HepG2 (cell line): ENCODE results near the gene PACRGL. TPM values are rescaled to one million over a fixed set of nuclear protein-coding genes. Genes with fewer than 3 reads are reported as not detected.

Experiments
- BRD4 ChIP-seq: sonication (generic); formaldehyde crosslinking; IDR thresholded peaks from 2 replicates; pipeline ENCODE4 v1.4.0; 2020; ENCODE audit warnings: missing genetic modification reagents
- CC2D1A ChIP-seq: sonication (generic); formaldehyde crosslinking; IDR thresholded peaks from 2 replicates; pipeline ENCODE4 v1.8.1; 2023; ENCODE audit warnings: mild to moderate bottlenecking, missing genetic modification reagents
- FLYWCH1 ChIP-seq: sonication (generic); formaldehyde crosslinking; IDR thresholded peaks from 2 replicates; pipeline ENCODE4 v1.8.1; 2023; ENCODE audit warnings: mild to moderate bottlenecking, missing genetic modification reagents
- KLF16 ChIP-seq, 2 experiments: sonication (generic) in 1 of 2; formaldehyde crosslinking in 1 of 2; IDR thresholded peaks; 2 replicates each; pipeline versions ENCODE4 v1.6.1 to v1.8.0; 2016 to 2023; ENCODE audit warnings: missing genetic modification reagents in 2 of 2, missing compliant biosample characterization in 1 of 2
- MED1 ChIP-seq: sonication (generic); formaldehyde crosslinking; IDR thresholded peaks from 2 replicates; pipeline ENCODE4 v1.4.0; 2020; ENCODE audit warnings: missing genetic modification reagents
- MTA3 ChIP-seq: sonication (generic); formaldehyde crosslinking; IDR thresholded peaks from 2 replicates; pipeline ENCODE4 v1.4.0; 2020; ENCODE audit warnings: missing genetic modification reagents
- PHB2 ChIP-seq: fragments of 450-650 bp; IDR thresholded peaks from 2 replicates; pipeline ENCODE4 v1.6.1; 2018; ENCODE audit not compliant: partially characterized antibody
- RFX5 ChIP-seq: IDR thresholded peaks from 2 replicates; pipeline ENCODE4 v1.6.1; 2011; ENCODE audit warnings: low read depth, low read length, improper control_type of control experiment
- TBP ChIP-seq: sonication (generic); formaldehyde crosslinking; IDR thresholded peaks from 2 replicates; pipeline ENCODE4 v1.5.0; 2020; ENCODE audit warnings: missing genetic modification reagents
- ZFP36L2 ChIP-seq: sonication (generic); formaldehyde crosslinking; IDR thresholded peaks from 2 replicates; pipeline ENCODE4 v1.4.0; 2020; ENCODE audit warnings: missing genetic modification reagents
- ZFYVE20 ChIP-seq: sonication (generic); formaldehyde crosslinking; IDR thresholded peaks from 2 replicates; pipeline ENCODE4 v1.8.0; 2023; ENCODE audit warnings: low read depth, mild to moderate bottlenecking, moderate library complexity, missing genetic modification reagents, borderline replicate concordance
- ZNF180 ChIP-seq: sonication (generic); formaldehyde crosslinking; IDR thresholded peaks from 2 replicates; pipeline ENCODE4 v1.4.0; 2020; ENCODE audit warnings: low read depth, missing genetic modification reagents, borderline replicate concordance
- ZNF20 ChIP-seq: sonication (generic); formaldehyde crosslinking; IDR thresholded peaks from 2 replicates; pipeline ENCODE4 v1.4.0; 2020; ENCODE audit warnings: mild to moderate bottlenecking, moderate library complexity, missing genetic modification reagents
- ZNF33A ChIP-seq: sonication (generic); formaldehyde crosslinking; IDR thresholded peaks from 2 replicates; pipeline ENCODE4 v1.5.1; 2020; ENCODE audit warnings: missing genetic modification reagents, mild to moderate bottlenecking, moderate library complexity, borderline replicate concordance
- ZNF354B ChIP-seq: sonication (generic); formaldehyde crosslinking; IDR thresholded peaks from 2 replicates; pipeline ENCODE4 v1.8.0; 2022; ENCODE audit warnings: mild to moderate bottlenecking, missing genetic modification reagents
- ZNF589 ChIP-seq: sonication (generic); formaldehyde crosslinking; conservative IDR thresholded peaks from 2 replicates; pipeline ENCODE4 v1.8.0; 2022; ENCODE audit warnings: mild to moderate bottlenecking, moderate library complexity, missing genetic modification reagents
- ZNF607 ChIP-seq: sonication (generic); formaldehyde crosslinking; IDR thresholded peaks from 2 replicates; pipeline ENCODE4 v1.5.1; 2020; ENCODE audit warnings: missing genetic modification reagents, mild to moderate bottlenecking, borderline replicate concordance
- polyA plus RNA-seq, 8 experiments: library from polyadenylated mRNA; depleted of rRNA in 3 of 8; stranded (reverse) in 7 of 8; unstranded in 1 of 8; fragments of >200 nt; fragmentation: Illumina TruSeq in 4 of 8; extraction: Trizol in 4 of 8; gene quantifications; 2 replicates each; pipeline versions ENCODE4 v1.2.1 to v1.2.3, GENCODE V29; 2011 to 2016; ENCODE audit warnings: low read depth in 4 of 8, missing spikeins in 1 of 8, mixed read lengths in 1 of 8; ENCODE audit not compliant: insufficient read depth in 1 of 8
- total RNA-seq, 5 experiments: library from RNA; depleted of rRNA; stranded (reverse); fragments of >200 nt; fragmentation: Illumina TruSeq; extraction: Trizol; gene quantifications; 2 replicates each; pipeline ENCODE4 v1.2.3, GENCODE V29; 2016; ENCODE audit warnings: low read depth in 1 of 5
- TF ChIP-seq, protein P1 (sequence below): sonication (generic); formaldehyde crosslinking; conservative IDR thresholded peaks from 2 replicates; pipeline ENCODE4 v1.8.0; 2022; ENCODE audit warnings: missing genetic modification reagents
- TF ChIP-seq, protein P2 (sequence below): IDR thresholded peaks from 2 replicates; pipeline ENCODE4 v1.6.1; 2012; ENCODE audit warnings: low read length, improper control_type of control experiment
- TF ChIP-seq, protein P3 (sequence below): sonication (generic); formaldehyde crosslinking; IDR thresholded peaks from 2 replicates; pipeline ENCODE4 v1.5.1; 2020; ENCODE audit warnings: mild to moderate bottlenecking, missing genetic modification reagents, borderline replicate concordance

Gene PACRGL
- total and polyA plus RNA-seq, 2 of the 13 experiments (the other 11 are each of a cell fraction or from before 2014, with no cell fraction given) = 5.8 to 15.1 TPM

DNA sequence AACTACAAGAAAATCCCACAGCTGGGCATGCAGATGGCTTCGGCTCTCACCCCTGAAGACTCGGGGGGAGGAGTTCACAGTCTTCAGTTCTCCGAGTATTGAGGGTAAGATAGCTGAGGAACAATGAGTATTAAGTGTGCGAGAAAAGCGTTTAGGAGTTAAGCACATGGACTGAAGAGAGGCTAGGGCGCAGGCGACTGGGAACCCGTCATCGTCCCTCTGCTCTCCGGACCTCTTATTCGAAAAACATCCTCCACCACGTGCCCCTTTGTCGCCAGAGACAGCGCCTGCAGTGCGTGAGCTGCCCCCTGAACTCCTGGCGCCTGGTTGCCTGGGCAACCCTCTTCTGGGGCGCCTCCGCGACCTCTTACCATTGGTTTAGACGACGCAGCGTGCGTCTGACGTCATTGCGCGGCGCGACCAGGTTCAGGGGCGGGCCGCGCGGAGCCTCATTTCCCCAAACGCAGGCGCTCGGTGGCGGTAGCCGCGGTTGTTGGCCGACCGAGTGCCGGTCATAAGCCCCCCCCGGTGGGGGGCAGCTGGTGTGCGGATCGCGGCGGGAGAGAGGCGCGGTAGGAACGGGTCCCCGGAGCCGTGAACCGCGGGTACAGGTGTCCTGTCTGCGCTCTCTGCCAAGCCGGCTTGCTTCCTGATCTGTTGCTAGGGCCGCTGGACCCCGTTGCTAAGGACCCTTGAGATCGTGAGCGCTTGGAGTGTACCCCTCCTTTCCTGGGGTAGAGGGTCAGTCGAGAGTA is at the start of gene PACRGL (continued):
- TF ChIP-seq, protein P1, sequence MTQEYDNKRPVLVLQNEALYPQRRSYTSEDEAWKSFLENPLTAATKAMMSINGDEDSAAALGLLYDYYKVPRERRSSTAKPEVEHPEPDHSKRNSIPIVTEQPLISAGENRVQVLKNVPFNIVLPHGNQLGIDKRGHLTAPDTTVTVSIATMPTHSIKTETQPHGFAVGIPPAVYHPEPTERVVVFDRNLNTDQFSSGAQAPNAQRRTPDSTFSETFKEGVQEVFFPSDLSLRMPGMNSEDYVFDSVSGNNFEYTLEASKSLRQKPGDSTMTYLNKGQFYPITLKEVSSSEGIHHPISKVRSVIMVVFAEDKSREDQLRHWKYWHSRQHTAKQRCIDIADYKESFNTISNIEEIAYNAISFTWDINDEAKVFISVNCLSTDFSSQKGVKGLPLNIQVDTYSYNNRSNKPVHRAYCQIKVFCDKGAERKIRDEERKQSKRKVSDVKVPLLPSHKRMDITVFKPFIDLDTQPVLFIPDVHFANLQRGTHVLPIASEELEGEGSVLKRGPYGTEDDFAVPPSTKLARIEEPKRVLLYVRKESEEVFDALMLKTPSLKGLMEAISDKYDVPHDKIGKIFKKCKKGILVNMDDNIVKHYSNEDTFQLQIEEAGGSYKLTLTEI (CRISPR knock-in tag) = no peak
- no peak for TF ChIP-seq ZFYVE20 (CRISPR knock-in tag)
- TF ChIP-seq ZNF607 (CRISPR knock-in tag) = no peak
- TF ChIP-seq, protein P2, sequence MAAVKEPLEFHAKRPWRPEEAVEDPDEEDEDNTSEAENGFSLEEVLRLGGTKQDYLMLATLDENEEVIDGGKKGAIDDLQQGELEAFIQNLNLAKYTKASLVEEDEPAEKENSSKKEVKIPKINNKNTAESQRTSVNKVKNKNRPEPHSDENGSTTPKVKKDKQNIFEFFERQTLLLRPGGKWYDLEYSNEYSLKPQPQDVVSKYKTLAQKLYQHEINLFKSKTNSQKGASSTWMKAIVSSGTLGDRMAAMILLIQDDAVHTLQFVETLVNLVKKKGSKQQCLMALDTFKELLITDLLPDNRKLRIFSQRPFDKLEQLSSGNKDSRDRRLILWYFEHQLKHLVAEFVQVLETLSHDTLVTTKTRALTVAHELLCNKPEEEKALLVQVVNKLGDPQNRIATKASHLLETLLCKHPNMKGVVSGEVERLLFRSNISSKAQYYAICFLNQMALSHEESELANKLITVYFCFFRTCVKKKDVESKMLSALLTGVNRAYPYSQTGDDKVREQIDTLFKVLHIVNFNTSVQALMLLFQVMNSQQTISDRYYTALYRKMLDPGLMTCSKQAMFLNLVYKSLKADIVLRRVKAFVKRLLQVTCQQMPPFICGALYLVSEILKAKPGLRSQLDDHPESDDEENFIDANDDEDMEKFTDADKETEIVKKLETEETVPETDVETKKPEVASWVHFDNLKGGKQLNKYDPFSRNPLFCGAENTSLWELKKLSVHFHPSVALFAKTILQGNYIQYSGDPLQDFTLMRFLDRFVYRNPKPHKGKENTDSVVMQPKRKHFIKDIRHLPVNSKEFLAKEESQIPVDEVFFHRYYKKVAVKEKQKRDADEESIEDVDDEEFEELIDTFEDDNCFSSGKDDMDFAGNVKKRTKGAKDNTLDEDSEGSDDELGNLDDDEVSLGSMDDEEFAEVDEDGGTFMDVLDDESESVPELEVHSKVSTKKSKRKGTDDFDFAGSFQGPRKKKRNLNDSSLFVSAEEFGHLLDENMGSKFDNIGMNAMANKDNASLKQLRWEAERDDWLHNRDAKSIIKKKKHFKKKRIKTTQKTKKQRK = no peak
- no peak; the same call in 1 of the 2 replicates for TF ChIP-seq BRD4 (CRISPR knock-in tag)
- TF ChIP-seq KLF16 (CRISPR knock-in tag; IDR thresholded peaks at IDR 0.05) = peak in 1 of 2 experiments; percentile 70; a peak in 1 of 4 replicates
- TF ChIP-seq ZFP36L2 (CRISPR knock-in tag) = no peak
- TF ChIP-seq, protein P3, sequence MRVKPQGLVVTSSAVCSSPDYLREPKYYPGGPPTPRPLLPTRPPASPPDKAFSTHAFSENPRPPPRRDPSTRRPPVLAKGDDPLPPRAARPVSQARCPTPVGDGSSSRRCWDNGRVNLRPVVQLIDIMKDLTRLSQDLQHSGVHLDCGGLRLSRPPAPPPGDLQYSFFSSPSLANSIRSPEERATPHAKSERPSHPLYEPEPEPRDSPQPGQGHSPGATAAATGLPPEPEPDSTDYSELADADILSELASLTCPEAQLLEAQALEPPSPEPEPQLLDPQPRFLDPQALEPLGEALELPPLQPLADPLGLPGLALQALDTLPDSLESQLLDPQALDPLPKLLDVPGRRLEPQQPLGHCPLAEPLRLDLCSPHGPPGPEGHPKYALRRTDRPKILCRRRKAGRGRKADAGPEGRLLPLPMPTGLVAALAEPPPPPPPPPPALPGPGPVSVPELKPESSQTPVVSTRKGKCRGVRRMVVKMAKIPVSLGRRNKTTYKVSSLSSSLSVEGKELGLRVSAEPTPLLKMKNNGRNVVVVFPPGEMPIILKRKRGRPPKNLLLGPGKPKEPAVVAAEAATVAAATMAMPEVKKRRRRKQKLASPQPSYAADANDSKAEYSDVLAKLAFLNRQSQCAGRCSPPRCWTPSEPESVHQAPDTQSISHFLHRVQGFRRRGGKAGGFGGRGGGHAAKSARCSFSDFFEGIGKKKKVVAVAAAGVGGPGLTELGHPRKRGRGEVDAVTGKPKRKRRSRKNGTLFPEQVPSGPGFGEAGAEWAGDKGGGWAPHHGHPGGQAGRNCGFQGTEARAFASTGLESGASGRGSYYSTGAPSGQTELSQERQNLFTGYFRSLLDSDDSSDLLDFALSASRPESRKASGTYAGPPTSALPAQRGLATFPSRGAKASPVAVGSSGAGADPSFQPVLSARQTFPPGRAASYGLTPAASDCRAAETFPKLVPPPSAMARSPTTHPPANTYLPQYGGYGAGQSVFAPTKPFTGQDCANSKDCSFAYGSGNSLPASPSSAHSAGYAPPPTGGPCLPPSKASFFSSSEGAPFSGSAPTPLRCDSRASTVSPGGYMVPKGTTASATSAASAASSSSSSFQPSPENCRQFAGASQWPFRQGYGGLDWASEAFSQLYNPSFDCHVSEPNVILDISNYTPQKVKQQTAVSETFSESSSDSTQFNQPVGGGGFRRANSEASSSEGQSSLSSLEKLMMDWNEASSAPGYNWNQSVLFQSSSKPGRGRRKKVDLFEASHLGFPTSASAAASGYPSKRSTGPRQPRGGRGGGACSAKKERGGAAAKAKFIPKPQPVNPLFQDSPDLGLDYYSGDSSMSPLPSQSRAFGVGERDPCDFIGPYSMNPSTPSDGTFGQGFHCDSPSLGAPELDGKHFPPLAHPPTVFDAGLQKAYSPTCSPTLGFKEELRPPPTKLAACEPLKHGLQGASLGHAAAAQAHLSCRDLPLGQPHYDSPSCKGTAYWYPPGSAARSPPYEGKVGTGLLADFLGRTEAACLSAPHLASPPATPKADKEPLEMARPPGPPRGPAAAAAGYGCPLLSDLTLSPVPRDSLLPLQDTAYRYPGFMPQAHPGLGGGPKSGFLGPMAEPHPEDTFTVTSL = no peak
- TF ChIP-seq MTA3 (CRISPR knock-in tag) = no peak
- TF ChIP-seq MED1 (CRISPR knock-in tag) = peak; percentile 49; the same call in 1 of the 2 replicates
- TF ChIP-seq PHB2 = no peak
- TF ChIP-seq ZNF33A (CRISPR knock-in tag) = no peak
- no peak for TF ChIP-seq ZNF20 (CRISPR knock-in tag)
- no peak for TF ChIP-seq ZNF354B (CRISPR knock-in tag)
- TF ChIP-seq ZNF589 (CRISPR knock-in tag) = no peak
- TF ChIP-seq FLYWCH1 = no peak
- TF ChIP-seq CC2D1A = no peak
- peak; percentile 78 for TF ChIP-seq RFX5
- TF ChIP-seq ZNF180 (CRISPR knock-in tag) = no peak
- TF ChIP-seq TBP (CRISPR knock-in tag) = no peak
